ENCODE measurements around the gene PTPRK.

The PTPRK gene

DNA sequence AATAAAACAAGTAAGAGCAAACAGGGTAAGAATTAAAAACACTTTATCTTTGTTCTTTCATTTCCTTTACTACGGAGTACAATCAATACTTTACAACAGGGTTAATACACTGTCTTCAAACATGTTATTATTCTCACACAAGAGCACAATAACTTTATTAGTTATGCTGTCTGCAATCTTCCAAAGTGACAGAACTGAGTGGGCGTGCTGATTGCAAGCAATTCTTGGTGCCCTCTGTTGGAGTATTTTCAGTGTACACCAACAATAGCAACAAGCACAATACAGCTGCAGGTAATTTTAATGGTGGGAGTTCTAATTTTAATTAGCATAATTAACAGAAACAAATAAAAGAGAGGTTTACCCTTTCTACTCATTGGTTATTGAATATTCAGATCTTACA, 33.9 kb upstream of the PTPRK start:
- TF ChIP-seq PPARA (CRISPR knock-in tag; IDR thresholded peaks at IDR 0.05; ENCODE audit: borderline replicate concordance) (no peak), GLIS3 (CRISPR knock-in tag; IDR thresholded peaks at IDR 0.05) (no peak), OSR1 (CRISPR knock-in tag; IDR thresholded peaks at IDR 0.05) (no peak), ZNF8 (CRISPR knock-in tag; IDR thresholded peaks at IDR 0.05) (no peak), ZFP30 (CRISPR knock-in tag; IDR thresholded peaks at IDR 0.05) (no peak), ZFP3 (CRISPR knock-in tag; IDR thresholded peaks at IDR 0.05) (no peak), ZC3H10 (CRISPR knock-in tag; IDR thresholded peaks at IDR 0.05) (no peak)
- TF ChIP-seq, protein P1, sequence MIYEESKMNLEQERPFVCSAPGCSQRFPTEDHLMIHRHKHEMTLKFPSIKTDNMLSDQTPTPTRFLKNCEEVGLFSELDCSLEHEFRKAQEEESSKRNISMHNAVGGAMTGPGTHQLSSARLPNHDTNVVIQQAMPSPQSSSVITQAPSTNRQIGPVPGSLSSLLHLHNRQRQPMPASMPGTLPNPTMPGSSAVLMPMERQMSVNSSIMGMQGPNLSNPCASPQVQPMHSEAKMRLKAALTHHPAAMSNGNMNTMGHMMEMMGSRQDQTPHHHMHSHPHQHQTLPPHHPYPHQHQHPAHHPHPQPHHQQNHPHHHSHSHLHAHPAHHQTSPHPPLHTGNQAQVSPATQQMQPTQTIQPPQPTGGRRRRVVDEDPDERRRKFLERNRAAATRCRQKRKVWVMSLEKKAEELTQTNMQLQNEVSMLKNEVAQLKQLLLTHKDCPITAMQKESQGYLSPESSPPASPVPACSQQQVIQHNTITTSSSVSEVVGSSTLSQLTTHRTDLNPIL (CRISPR knock-in tag; IDR thresholded peaks at IDR 0.05; ENCODE audit: low read depth): no peak
- TF ChIP-seq, protein P2, sequence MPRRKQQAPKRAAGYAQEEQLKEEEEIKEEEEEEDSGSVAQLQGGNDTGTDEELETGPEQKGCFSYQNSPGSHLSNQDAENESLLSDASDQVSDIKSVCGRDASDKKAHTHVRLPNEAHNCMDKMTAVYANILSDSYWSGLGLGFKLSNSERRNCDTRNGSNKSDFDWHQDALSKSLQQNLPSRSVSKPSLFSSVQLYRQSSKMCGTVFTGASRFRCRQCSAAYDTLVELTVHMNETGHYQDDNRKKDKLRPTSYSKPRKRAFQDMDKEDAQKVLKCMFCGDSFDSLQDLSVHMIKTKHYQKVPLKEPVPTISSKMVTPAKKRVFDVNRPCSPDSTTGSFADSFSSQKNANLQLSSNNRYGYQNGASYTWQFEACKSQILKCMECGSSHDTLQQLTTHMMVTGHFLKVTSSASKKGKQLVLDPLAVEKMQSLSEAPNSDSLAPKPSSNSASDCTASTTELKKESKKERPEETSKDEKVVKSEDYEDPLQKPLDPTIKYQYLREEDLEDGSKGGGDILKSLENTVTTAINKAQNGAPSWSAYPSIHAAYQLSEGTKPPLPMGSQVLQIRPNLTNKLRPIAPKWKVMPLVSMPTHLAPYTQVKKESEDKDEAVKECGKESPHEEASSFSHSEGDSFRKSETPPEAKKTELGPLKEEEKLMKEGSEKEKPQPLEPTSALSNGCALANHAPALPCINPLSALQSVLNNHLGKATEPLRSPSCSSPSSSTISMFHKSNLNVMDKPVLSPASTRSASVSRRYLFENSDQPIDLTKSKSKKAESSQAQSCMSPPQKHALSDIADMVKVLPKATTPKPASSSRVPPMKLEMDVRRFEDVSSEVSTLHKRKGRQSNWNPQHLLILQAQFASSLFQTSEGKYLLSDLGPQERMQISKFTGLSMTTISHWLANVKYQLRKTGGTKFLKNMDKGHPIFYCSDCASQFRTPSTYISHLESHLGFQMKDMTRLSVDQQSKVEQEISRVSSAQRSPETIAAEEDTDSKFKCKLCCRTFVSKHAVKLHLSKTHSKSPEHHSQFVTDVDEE (CRISPR knock-in tag; IDR thresholded peaks at IDR 0.05): no peak
- ATAC-seq: peak; percentile 49; the same call in 1 of the 3 replicates

DNA sequence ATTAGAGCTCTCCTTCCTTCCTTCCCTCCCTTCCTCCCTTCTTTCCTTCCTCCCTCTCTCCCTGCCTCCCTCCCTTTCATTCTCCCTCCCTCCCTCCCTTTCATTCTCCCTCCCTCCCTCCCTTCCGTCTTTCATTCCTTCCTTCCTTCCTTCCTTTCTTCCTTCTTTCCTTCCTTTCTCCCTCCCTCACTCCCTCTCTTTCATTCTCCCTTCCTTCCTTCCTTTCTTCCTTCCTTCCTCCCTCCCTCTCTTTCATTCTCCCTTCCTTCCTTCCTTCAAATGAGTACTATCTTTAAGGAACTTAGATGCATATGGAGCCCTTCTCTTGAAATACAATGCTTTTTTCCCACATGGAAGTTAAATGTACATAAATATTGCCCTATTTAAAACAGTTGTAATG, 20.9 kb upstream of the PTPRK start:
- TF ChIP-seq BACH2 (CRISPR knock-in tag; IDR thresholded peaks at IDR 0.05; ENCODE audit: borderline replicate concordance) (no peak), TCF4 (CRISPR knock-in tag; IDR thresholded peaks at IDR 0.05; ENCODE audit: borderline replicate concordance) (no peak), GLIS3 (CRISPR knock-in tag; IDR thresholded peaks at IDR 0.05) (no peak), OSR1 (CRISPR knock-in tag; IDR thresholded peaks at IDR 0.05) (no peak), CSDC2 (CRISPR knock-in tag; IDR thresholded peaks at IDR 0.05) (no peak), TOX (CRISPR knock-in tag; IDR thresholded peaks at IDR 0.05; ENCODE audit: borderline replicate concordance) (no peak)
- TF ChIP-seq, protein P3, sequence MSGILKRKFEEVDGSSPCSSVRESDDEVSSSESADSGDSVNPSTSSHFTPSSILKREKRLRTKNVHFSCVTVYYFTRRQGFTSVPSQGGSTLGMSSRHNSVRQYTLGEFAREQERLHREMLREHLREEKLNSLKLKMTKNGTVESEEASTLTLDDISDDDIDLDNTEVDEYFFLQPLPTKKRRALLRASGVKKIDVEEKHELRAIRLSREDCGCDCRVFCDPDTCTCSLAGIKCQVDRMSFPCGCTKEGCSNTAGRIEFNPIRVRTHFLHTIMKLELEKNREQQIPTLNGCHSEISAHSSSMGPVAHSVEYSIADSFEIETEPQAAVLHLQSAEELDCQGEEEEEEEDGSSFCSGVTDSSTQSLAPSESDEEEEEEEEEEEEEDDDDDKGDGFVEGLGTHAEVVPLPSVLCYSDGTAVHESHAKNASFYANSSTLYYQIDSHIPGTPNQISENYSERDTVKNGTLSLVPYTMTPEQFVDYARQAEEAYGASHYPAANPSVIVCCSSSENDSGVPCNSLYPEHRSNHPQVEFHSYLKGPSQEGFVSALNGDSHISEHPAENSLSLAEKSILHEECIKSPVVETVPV (CRISPR knock-in tag; IDR thresholded peaks at IDR 0.05): no peak
- TF ChIP-seq, protein P4, sequence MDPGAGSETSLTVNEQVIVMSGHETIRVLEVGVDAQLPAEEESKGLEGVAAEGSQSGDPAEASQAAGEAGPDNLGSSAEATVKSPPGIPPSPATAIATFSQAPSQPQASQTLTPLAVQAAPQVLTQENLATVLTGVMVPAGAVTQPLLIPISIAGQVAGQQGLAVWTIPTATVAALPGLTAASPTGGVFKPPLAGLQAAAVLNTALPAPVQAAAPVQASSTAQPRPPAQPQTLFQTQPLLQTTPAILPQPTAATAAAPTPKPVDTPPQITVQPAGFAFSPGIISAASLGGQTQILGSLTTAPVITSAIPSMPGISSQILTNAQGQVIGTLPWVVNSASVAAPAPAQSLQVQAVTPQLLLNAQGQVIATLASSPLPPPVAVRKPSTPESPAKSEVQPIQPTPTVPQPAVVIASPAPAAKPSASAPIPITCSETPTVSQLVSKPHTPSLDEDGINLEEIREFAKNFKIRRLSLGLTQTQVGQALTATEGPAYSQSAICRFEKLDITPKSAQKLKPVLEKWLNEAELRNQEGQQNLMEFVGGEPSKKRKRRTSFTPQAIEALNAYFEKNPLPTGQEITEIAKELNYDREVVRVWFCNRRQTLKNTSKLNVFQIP (CRISPR knock-in tag; IDR thresholded peaks at IDR 0.05; ENCODE audit: borderline replicate concordance, low read depth): no peak
- TF ChIP-seq, protein P1 (CRISPR knock-in tag; IDR thresholded peaks at IDR 0.05; ENCODE audit: low read depth): no peak

DNA sequence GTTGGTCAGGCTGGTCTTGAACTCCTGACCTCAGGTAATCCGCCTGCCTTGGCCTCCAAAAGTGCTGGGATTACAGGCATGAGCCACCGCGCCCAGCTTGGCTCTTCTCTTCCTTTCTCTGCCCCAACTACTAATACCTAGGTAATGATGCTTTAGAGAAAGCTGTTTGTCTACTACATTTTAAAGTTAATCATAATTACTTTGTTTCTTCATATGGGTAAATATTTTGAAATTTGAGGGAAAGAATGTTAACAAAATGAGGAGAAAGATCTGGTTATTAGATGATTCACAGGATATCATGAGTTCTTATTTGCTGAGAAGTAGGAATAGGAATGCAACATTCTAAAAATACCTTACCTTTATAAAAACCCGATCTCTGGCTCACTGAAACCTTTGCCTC, 18.4 kb upstream of the PTPRK start:
- no peak for TF ChIP-seq ZFP30 (CRISPR knock-in tag; IDR thresholded peaks at IDR 0.05)
- TF ChIP-seq, protein P5, sequence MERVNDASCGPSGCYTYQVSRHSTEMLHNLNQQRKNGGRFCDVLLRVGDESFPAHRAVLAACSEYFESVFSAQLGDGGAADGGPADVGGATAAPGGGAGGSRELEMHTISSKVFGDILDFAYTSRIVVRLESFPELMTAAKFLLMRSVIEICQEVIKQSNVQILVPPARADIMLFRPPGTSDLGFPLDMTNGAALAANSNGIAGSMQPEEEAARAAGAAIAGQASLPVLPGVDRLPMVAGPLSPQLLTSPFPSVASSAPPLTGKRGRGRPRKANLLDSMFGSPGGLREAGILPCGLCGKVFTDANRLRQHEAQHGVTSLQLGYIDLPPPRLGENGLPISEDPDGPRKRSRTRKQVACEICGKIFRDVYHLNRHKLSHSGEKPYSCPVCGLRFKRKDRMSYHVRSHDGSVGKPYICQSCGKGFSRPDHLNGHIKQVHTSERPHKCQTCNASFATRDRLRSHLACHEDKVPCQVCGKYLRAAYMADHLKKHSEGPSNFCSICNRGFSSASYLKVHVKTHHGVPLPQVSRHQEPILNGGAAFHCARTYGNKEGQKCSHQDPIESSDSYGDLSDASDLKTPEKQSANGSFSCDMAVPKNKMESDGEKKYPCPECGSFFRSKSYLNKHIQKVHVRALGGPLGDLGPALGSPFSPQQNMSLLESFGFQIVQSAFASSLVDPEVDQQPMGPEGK (CRISPR knock-in tag; IDR thresholded peaks at IDR 0.05; ENCODE audit: borderline replicate concordance): no peak
- TF ChIP-seq ESRRG (CRISPR knock-in tag; IDR thresholded peaks at IDR 0.05): no peak
- TF ChIP-seq OSR1 (CRISPR knock-in tag; IDR thresholded peaks at IDR 0.05): no peak
- no peak for TF ChIP-seq ZNF565 (CRISPR knock-in tag; conservative IDR thresholded peaks at IDR 0.05; ENCODE audit: low read depth)
- no peak for TF ChIP-seq TCF4 (CRISPR knock-in tag; IDR thresholded peaks at IDR 0.05; ENCODE audit: borderline replicate concordance)
- TF ChIP-seq RARB (CRISPR knock-in tag; IDR thresholded peaks at IDR 0.05): no peak
- TF ChIP-seq ISL1 (CRISPR knock-in tag; IDR thresholded peaks at IDR 0.05): no peak
- no peak for TF ChIP-seq PPARA (CRISPR knock-in tag; IDR thresholded peaks at IDR 0.05; ENCODE audit: borderline replicate concordance)
- no peak for TF ChIP-seq CSDC2 (CRISPR knock-in tag; IDR thresholded peaks at IDR 0.05)
- TF ChIP-seq TOX (CRISPR knock-in tag; IDR thresholded peaks at IDR 0.05; ENCODE audit: borderline replicate concordance): no peak
- no peak for TF ChIP-seq SNAI2 (CRISPR knock-in tag; IDR thresholded peaks at IDR 0.05)
- no peak for ATAC-seq

More for the DNA sequence above, 20.9 kb upstream of the PTPRK start:
- no peak for ATAC-seq

All from SK-N-SH treated with all-trans-retinoic acid at 6 μM for 48 hours (cell line).